Activated CD8-positive, alpha-beta T cell treated with anti-CD3 and anti-CD28 coated beads for 36 hours (primary cell): ENCODE data around the gene LRG1. TPM values are rescaled to one million over a fixed set of nuclear protein-coding genes. Genes with fewer than 3 reads are reported as not detected.

ENCODE experiments used
- ATAC-seq: fragments of 200-7000 bp; cut with Tn5 transposase; one replicate; pipeline ENCODE4 v1.10.0; 2021; ENCODE audit warnings: mild to moderate bottlenecking, moderate library complexity
- CTCF ChIA-PET: fragments of 350-600 bp; sonication (Branson Sonifier 250); formaldehyde crosslinking; loops from one replicate; lab custom pipeline; 2021; ENCODE audit warnings: antibody characterized with exemption; lab: Charles Lee
- POLR2A ChIA-PET: fragments of 350-600 bp; sonication (Branson Sonifier 250); formaldehyde crosslinking; loops from one replicate; lab custom pipeline; 2021; ENCODE audit warnings: antibody characterized with exemption; lab: Charles Lee
- DNase-seq: peaks from one replicate; pipeline ENCODE4 v3.0.0-alpha.2; 2020
- H3K27ac Mint-ChIP-seq: one replicate; pipeline ENCODE4 v1.8.0; 2021; ENCODE audit warnings: mild to moderate bottlenecking, mixed read lengths
- H3K27me3 Mint-ChIP-seq: one replicate; pipeline ENCODE4 v1.8.0; 2021; ENCODE audit warnings: mixed read lengths
- H3K36me3 Mint-ChIP-seq: one replicate; pipeline ENCODE4 v1.8.0; 2021; ENCODE audit warnings: low read depth, mixed read lengths
- H3K4me1 Mint-ChIP-seq: one replicate; pipeline ENCODE4 v1.8.0; 2021; ENCODE audit warnings: low read depth, mixed read lengths
- H3K4me3 Mint-ChIP-seq: one replicate; pipeline ENCODE4 v1.8.0; 2021; ENCODE audit warnings: mild to moderate bottlenecking, moderate library complexity, mixed read lengths
- H3K9me3 Mint-ChIP-seq: one replicate; pipeline ENCODE4 v1.8.0; 2021; ENCODE audit warnings: mixed read lengths
- intact Hi-C: fragments of 100-400 bp; cut with micrococcal nuclease; formaldehyde crosslinking; loops from one replicate; pipeline ENCODE4 v1.10.0; 2022
- total RNA-seq, 2 experiments: library from RNA; stranded (reverse); gene quantifications; one replicate each; pipeline ENCODE4 v1.2.3, GENCODE V29; 2021
- TF ChIP-seq, protein P1 (sequence below): fragments of 200-600 bp; IDR thresholded peaks from one replicate; pipeline ENCODE4 v1.8.0; 2022; ENCODE audit warnings: antibody characterized with exemption, mild to moderate bottlenecking

Gene LRG1
- total RNA-seq, 2 experiments from 2014 or later, result 0.09 TPM; not detected in 1

GRCh38 chr19:4550479-4551050 lies 10.7 kb upstream of the LRG1 start:
- Mint-ChIP-seq H3K4me3 (no peak overlapping the region), H3K4me1 (no peaks in the 10 kb centered on the region), H3K27ac (no peak overlapping the region), H3K36me3 (no peaks in the 10 kb centered on the region), H3K27me3 (peaks cover 3% of the 10 kb centered on the region), H3K9me3 (no peaks in the 10 kb centered on the region)
- TF ChIP-seq, protein P1, sequence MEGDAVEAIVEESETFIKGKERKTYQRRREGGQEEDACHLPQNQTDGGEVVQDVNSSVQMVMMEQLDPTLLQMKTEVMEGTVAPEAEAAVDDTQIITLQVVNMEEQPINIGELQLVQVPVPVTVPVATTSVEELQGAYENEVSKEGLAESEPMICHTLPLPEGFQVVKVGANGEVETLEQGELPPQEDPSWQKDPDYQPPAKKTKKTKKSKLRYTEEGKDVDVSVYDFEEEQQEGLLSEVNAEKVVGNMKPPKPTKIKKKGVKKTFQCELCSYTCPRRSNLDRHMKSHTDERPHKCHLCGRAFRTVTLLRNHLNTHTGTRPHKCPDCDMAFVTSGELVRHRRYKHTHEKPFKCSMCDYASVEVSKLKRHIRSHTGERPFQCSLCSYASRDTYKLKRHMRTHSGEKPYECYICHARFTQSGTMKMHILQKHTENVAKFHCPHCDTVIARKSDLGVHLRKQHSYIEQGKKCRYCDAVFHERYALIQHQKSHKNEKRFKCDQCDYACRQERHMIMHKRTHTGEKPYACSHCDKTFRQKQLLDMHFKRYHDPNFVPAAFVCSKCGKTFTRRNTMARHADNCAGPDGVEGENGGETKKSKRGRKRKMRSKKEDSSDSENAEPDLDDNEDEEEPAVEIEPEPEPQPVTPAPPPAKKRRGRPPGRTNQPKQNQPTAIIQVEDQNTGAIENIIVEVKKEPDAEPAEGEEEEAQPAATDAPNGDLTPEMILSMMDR, result no peak
- ATAC-seq (no peak), DNase-seq (no peak)
- CTCF ChIA-PET, result no interaction called here
- intact Hi-C loops, result no loop called here
- POLR2A ChIA-PET, result no interaction called here

- ATAC-seq (no peak), DNase-seq (no peak)
- TF ChIP-seq, protein P1, result no peak
- intact Hi-C loops, result no loop called here
- Mint-ChIP-seq H3K4me1 (no peaks in the 10 kb centered on the region), H3K9me3 (no peaks in the 10 kb centered on the region), H3K36me3 (no peaks in the 10 kb centered on the region), H3K27me3 (peaks cover 3% of the 10 kb centered on the region), H3K4me3 (no peak overlapping the region), H3K27ac (no peak overlapping the region)
- ChIA-PET CTCF (no interaction called here), POLR2A (no interaction called here)
Observed at GRCh38 chr19:4550018-4550417, 10.2 kb upstream of the LRG1 start.

DNA sequence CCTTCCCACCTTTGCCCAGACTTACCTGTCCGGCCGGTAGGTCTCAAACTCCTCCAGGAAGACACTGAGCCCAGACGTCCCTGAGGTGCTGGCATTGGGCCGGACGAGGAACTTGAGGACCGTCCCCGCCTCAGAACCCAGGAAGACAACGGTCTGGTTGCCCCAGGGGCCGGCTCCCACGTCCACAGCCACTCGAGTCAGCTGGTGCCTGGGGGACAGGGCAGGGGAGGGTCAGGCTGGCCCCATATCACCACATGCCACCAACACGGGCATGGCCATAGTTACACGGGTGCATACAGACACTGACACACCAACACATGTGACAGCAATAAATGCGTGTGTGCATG lies 8.4 kb upstream of the LRG1 start:
- Mint-ChIP-seq H3K27me3 (peaks cover 3% of the 10 kb centered on the region), H3K36me3 (no peaks in the 10 kb centered on the region), H3K4me1 (no peaks in the 10 kb centered on the region), H3K4me3 (no peak overlapping the region), H3K27ac (no peak overlapping the region), H3K9me3 (no peaks in the 10 kb centered on the region)
- TF ChIP-seq, protein P1, result no peak
- ChIA-PET POLR2A (interaction anchor here (0.6 kb wide), 1 partner anchor 78 kb away, joined by 3 read pairs; no protein-coding TSS in a partner anchor), CTCF (no interaction called here)
- no peak for ATAC-seq
- no peak for DNase-seq
- intact Hi-C loops, result no loop called here

GRCh38 chr19:4547303-4548237 lies 7.7 kb upstream of the LRG1 start:
- Mint-ChIP-seq H3K27ac (no peak overlapping the region), H3K27me3 (peaks cover 3% of the 10 kb centered on the region), H3K4me3 (no peak overlapping the region), H3K4me1 (no peaks in the 10 kb centered on the region), H3K9me3 (no peaks in the 10 kb centered on the region), H3K36me3 (no peaks in the 10 kb centered on the region)
- ChIA-PET CTCF (interaction anchor here (0.7 to 1.5 kb wide), 5 partner anchors 12 to 89 kb away, joined by 3 to 6 read pairs (median 4); partner anchors contain the start of gene PLIN5), POLR2A (interaction anchor here (0.6 to 1.1 kb wide), 2 partner anchors 78 to 137 kb away, joined by 3 read pairs; no protein-coding TSS in a partner anchor)
- TF ChIP-seq, protein P1, result peak; percentile 34
- intact Hi-C loops, result no loop called here
- DNase-seq, result peak; percentile 43
- peak; percentile 58 for ATAC-seq
